GM21619 (cell line): ENCODE results near the gene BEX3.

Experiments used
- ATAC-seq: cut with Tn5 transposase; IDR thresholded peaks from one replicate; pipeline ENCODE4 v1.9.1; 2021; ENCODE audit not compliant: unreplicated experiment

BEX3 gene

DNA sequence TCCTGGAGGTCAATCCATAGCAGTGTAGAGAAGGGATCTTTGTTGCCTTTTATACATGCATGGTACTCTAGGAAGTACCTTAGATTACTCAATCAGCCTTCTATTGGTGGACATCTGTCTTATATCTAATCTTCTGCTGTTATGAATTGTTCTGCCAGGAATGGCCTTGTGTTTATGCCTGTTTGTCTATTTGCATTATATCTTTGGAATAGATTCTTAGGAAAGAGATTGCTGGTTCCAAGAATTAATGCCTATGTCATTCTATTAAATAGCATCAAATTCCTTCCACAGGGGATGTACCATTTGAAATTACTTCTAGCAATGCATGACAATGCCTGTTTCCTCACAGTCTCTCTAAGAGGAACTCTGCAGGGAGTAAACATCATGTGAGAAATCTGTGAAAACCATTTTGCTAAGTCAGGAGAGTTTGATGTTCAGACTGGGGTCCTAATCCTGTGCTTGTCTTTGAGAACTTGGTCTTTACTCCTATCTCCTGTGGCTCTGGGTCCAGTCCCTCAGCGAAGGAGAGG is 42.5 kb downstream of the BEX3 start:
- ATAC-seq, result no peak

DNA sequence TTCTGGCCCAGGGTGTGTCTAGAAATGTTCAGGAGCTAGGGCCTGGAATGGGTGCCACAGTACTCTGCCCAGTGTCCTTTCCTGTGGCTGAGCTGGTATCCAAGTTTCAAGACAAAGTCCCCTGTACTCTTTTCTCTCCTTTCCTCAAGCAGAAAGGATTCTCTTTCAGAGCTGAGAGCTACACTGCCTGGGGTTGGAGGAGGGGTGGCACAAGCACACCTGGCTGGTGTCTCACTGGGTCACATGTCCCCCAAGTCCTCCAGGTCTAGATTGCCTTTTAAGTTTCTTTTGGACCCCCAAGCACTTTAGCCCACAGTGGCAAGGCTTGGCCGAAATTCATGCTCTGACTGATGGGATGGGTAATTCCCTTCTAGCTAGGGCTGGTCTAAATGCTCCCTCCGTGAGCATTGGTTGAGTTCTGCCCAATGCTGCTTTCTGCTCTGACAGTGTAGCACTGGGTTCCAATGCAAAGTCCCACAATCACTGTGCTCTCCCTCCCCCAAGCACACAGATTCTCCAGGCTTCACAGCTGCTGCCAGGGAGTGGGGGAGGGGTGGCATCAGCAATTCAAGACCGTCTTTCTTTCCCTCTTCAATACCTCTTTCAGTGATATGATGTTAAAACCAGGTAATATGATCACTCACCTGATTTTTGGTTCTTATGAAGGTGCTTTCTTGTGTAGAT is 47.8 kb downstream of the BEX3 start:
- ATAC-seq, result no peak
